GM12878 (cell line): ENCODE results near the gene TPCN2. TPM values are rescaled to one million over a fixed set of nuclear protein-coding genes. Genes with fewer than 3 reads are reported as not detected.
A peak's percentile ranks its signal among the peaks of the same experiment; 100 is the strongest.

Experiments
- BCL11A ChIP-seq: IDR thresholded peaks from 2 replicates; pipeline ENCODE4 v1.6.1; 2011; ENCODE audit warnings: low read depth, low read length
- BCL3 ChIP-seq: IDR thresholded peaks from 2 replicates; pipeline ENCODE4 v1.6.1; 2011; ENCODE audit warnings: borderline replicate concordance, low read depth, mild to moderate bottlenecking, moderate library complexity, low read length; ENCODE audit not compliant: insufficient read depth, poor library complexity, severe bottlenecking
- BHLHE40 ChIP-seq, 2 experiments: fragments of 450-650 bp in 1 of 2; IDR thresholded peaks; 2 replicates each; pipeline ENCODE4 v1.6.1; 2011 to 2017; ENCODE audit warnings: low read depth in 2 of 2, borderline replicate concordance in 1 of 2, improper control_type of control experiment in 1 of 2, low read length in 1 of 2, mild to moderate bottlenecking in 1 of 2
- EGR1 ChIP-seq, 2 experiments: IDR thresholded peaks; 1 replicate in 1 of 2; 2 replicates in 1 of 2; pipeline ENCODE4 v1.6.1; 2011 to 2012; ENCODE audit warnings: low read depth in 2 of 2, low read length in 2 of 2, borderline replicate concordance in 1 of 2, mild to moderate bottlenecking in 1 of 2, moderate library complexity in 1 of 2
- ELK1 ChIP-seq: IDR thresholded peaks from 2 replicates; pipeline ENCODE4 v1.6.1; 2012; ENCODE audit warnings: low read depth, low read length, improper control_type of control experiment
- EP300 ChIP-seq, 2 experiments: fragments of 150-350 bp in 1 of 2; IDR thresholded peaks; 2 replicates each; pipeline ENCODE4 v1.6.1; 2011 to 2012; ENCODE audit warnings: low read depth in 2 of 2, low read length in 2 of 2, borderline replicate concordance in 1 of 2, improper control_type of control experiment in 1 of 2, inconsistent platforms in 1 of 2; ENCODE audit not compliant: control insufficient read depth in 1 of 2
- GATAD2B ChIP-seq: fragments of 450-650 bp; conservative IDR thresholded peaks from 2 replicates; pipeline ENCODE4 v1.6.1; 2017; ENCODE audit warnings: low read depth, mild to moderate bottlenecking, moderate library complexity
- HDAC2 ChIP-seq: fragments of 200-600 bp; sonication (generic); IDR thresholded peaks from 2 replicates; pipeline ENCODE4 v1.6.1; 2017
- LARP7 ChIP-seq: fragments of 450-650 bp; IDR thresholded peaks from 2 replicates; pipeline ENCODE4 v1.6.1; 2017; ENCODE audit warnings: mild to moderate bottlenecking
- MTA2 ChIP-seq: fragments of 450-650 bp; IDR thresholded peaks from 2 replicates; pipeline ENCODE4 v1.6.1; 2016; ENCODE audit warnings: low read depth, mild to moderate bottlenecking, moderate library complexity
- MYB ChIP-seq: fragments of 150-350 bp; IDR thresholded peaks from 2 replicates; pipeline ENCODE4 v1.6.1; 2014; ENCODE audit warnings: mild to moderate bottlenecking, low read depth, low read length, borderline replicate concordance
- NBN ChIP-seq: fragments of 450-650 bp; IDR thresholded peaks from 2 replicates; pipeline ENCODE4 v1.6.1; 2016
- RAD51 ChIP-seq: fragments of 450-650 bp; IDR thresholded peaks from 2 replicates; pipeline ENCODE4 v1.6.1; 2016; ENCODE audit warnings: moderate library complexity, mild to moderate bottlenecking, inconsistent platforms
- RELB ChIP-seq: fragments of 450-650 bp; IDR thresholded peaks from 2 replicates; pipeline ENCODE4 v1.6.1; 2017; ENCODE audit warnings: low read depth, mild to moderate bottlenecking, moderate library complexity
- RUNX3 ChIP-seq: IDR thresholded peaks from 2 replicates; pipeline ENCODE4 v1.6.1; 2012; ENCODE audit warnings: low read length, inconsistent platforms
- TCF12 ChIP-seq: IDR thresholded peaks from 2 replicates; pipeline ENCODE4 v1.6.1; 2011; ENCODE audit warnings: low read depth, mild to moderate bottlenecking, low read length
- TCF3 ChIP-seq: IDR thresholded peaks from 2 replicates; pipeline ENCODE4 v1.6.1; 2012; ENCODE audit warnings: low read depth, mild to moderate bottlenecking, low read length, borderline replicate concordance; ENCODE audit not compliant: insufficient read depth
- USF2 ChIP-seq: IDR thresholded peaks from 2 replicates; pipeline ENCODE4 v1.6.1; 2011; ENCODE audit warnings: low read depth, low read length, improper control_type of control experiment, borderline replicate concordance
- ZNF687 ChIP-seq: fragments of 450-650 bp; IDR thresholded peaks from 2 replicates; pipeline ENCODE4 v1.6.1; 2017; ENCODE audit warnings: mild to moderate bottlenecking, moderate library complexity
- polyA plus RNA-seq, 11 experiments: library from polyadenylated mRNA; depleted of rRNA in 4 of 11; unstranded in 6 of 11; stranded (reverse) in 5 of 11; fragments of >200 nt; fragmentation: Nextera tagmentation in 4 of 11; fragmentation: Illumina TruSeq in 1 of 11; extraction: Ambion mirVana in 4 of 11; extraction: Trizol in 1 of 11; gene quantifications; 1 replicate in 1 of 11; 2 replicates in 10 of 11; pipeline versions ENCODE4 v1.2.1 to v1.2.3, GENCODE V29; 2011 to 2016; ENCODE audit warnings: inconsistent platforms in 2 of 11, missing spikeins in 2 of 11, low read depth in 1 of 11
- total RNA-seq, 4 experiments: library from RNA; depleted of rRNA in 3 of 4; stranded (reverse); fragments of >200 nt in 3 of 4; fragmentation: Illumina TruSeq in 1 of 4; extraction: Trizol in 1 of 4; gene quantifications; 2 replicates each; pipeline versions ENCODE4 v1.2.1 to v1.2.3, GENCODE V29; 2013 to 2021

The TPCN2 gene
- total and polyA plus RNA-seq, 10 of the 15 experiments (the other 5 are each of a cell fraction or from before 2014, with no cell fraction given) = 1.7 to 18.4 (median 8.4) TPM

- peak; percentile 67; the same call in 1 of the 2 replicates for TF ChIP-seq ZNF687
- no peak for TF ChIP-seq BCL3
- TF ChIP-seq GATAD2B = 0 out of 2 replicates have a peak, but pooled peaks have one; percentile 82
- TF ChIP-seq EP300 (IDR thresholded peaks at IDR 0.05; ENCODE audit: borderline replicate concordance in 1 of 2, control insufficient read depth in 1 of 2, low read depth in 2 of 2, low read length in 2 of 2) = peak; percentile 42 to 75; a peak in 2 of 4 replicates
- TF ChIP-seq BHLHE40 (IDR thresholded peaks at IDR 0.05; ENCODE audit: borderline replicate concordance in 1 of 2, low read depth in 2 of 2, low read length in 1 of 2) = peak; percentile 25 to 78; a peak in 3 of 4 replicates
- no peak for TF ChIP-seq USF2
- no peak for TF ChIP-seq RAD51
- peak; percentile 72; the same call in 1 of the 2 replicates for TF ChIP-seq MYB
- TF ChIP-seq HDAC2 = no peak
- 0 out of 2 replicates have a peak, but pooled peaks have one; percentile 51 for TF ChIP-seq RELB
- TF ChIP-seq BCL11A = no peak
- TF ChIP-seq EGR1 (IDR thresholded peaks at IDR 0.05; ENCODE audit: borderline replicate concordance in 1 of 2, low read depth in 2 of 2, low read length in 2 of 2) = peak in 1 of 2 experiments; percentile 56; a peak in 1 of 3 replicates
- TF ChIP-seq ELK1 = no peak
- TF ChIP-seq MTA2 = peak; percentile 21; the same call in 1 of the 2 replicates
- peak; percentile 95 for TF ChIP-seq TCF12
- peak; percentile 87 for TF ChIP-seq TCF3
- TF ChIP-seq NBN = 0 out of 2 replicates have a peak, but pooled peaks have one; percentile 53
- peak; percentile 35; the same call in 1 of the 2 replicates for TF ChIP-seq LARP7
- 0 out of 2 replicates have a peak, but pooled peaks have one; percentile 13 for TF ChIP-seq RUNX3
These were observed 3.8 kb downstream of the TPCN2 start (continued) for GRCh38 chr11:69052343-69053168.
